ENCODE data around the gene STRA6. TPM values are rescaled to one million over a fixed set of nuclear protein-coding genes. Genes with fewer than 3 reads are reported as not detected.

The STRA6 gene
- total RNA-seq, 8 experiments from 2014 or later: 1.7 to 53.9 (median 14.3) TPM

GRCh38 chr15:74239051-74239705, 36.6 kb upstream of the STRA6 start:
- WGBS, 10 experiments: 80% methylated on average over 1 of the region's 6 CpGs; no CpG with 5 or more reads in 9 of the 10 experiments
- H3K4me1 ChIP-seq (replicated peaks in 1 of 2): peaks cover 40 to 51% of the 10 kb centered on the region in 2 donors
- in situ Hi-C loops (cut with MboI; ENCODE audit: low pct_unique_long_range_greater_than_20kb in 2 of 9, low sequenced_read_pairs in 9 of 9, unreplicated experiment in 9 of 9): no loop called here
- no peak for ATAC-seq (replicated peaks in 6 of 8)
- no peak overlapping the region for H3K4me3 ChIP-seq
- H3K27ac ChIP-seq: no peak overlapping the region

GRCh38 chr15:74235962-74236361, 33.4 kb upstream of the STRA6 start, which contains the start of gene CCDC33:
Gene CCDC33 (plus strand): TSS chr15:74236326. CDS start chr15:74236720, 394 bp downstream.
- Histone ChIP-seq H3K27ac (no peak within 1 kb of the TSS), H3K4me3 (no peak within 1 kb of the TSS), H3K4me1 (replicated peaks in 1 of 2) (peaks cover 35 to 40% of the 10 kb centered on the region in 2 donors)
- WGBS, 10 experiments: 60 to 100% (median 83%) methylated on average over 1 to 2 of the region's 6 CpGs; no CpG with 5 or more reads in 3 of the 10 experiments
- no peak for ATAC-seq (replicated peaks in 6 of 8)
- in situ Hi-C loops (cut with MboI; ENCODE audit: low pct_unique_long_range_greater_than_20kb in 2 of 9, low sequenced_read_pairs in 9 of 9, unreplicated experiment in 9 of 9): no loop called here

DNA sequence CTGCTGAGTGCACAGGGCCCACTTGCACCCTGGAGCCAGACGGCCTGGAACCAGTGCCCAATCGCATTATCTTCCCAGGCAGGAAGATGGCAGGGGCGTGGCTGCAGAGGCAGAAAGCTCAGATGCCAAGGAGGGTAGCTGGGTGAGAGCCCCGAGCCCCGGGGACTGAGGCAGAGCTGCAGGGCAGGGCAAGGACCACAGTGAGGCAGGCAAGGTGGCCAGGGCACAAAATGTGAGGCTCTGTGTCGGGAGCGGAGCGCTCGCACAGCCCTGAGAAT, 31.9 kb upstream of the STRA6 start:
- in situ Hi-C loops (cut with MboI; ENCODE audit: low pct_unique_long_range_greater_than_20kb in 2 of 9, low sequenced_read_pairs in 9 of 9, unreplicated experiment in 9 of 9): no loop called here

GRCh38 chr15:74233851-74234597, 31.4 kb upstream of the STRA6 start:
- no peak overlapping the region for H3K4me3 ChIP-seq
- H3K4me1 ChIP-seq (replicated peaks in 1 of 2): peaks cover 41 to 45% of the 10 kb centered on the region in 2 donors
- in situ Hi-C loops (cut with MboI; ENCODE audit: low pct_unique_long_range_greater_than_20kb in 2 of 9, low sequenced_read_pairs in 9 of 9, unreplicated experiment in 9 of 9): no loop called here
- WGBS, 10 experiments: 100% methylated on average over 2 of the region's 3 CpGs; no CpG with 5 or more reads in 9 of the 10 experiments
- H3K27ac ChIP-seq: peak overlapping the region; percentile 6 to 73
- peak; percentile 20 to 73 (median 60) for ATAC-seq (replicated peaks in 6 of 8)

More for the DNA sequence above, 31.9 kb upstream of the STRA6 start:
- 70 to 100% (median 100%) methylated on average over 1 to 3 of the region's 9 CpGs; no CpG with 5 or more reads in 6 of the 10 experiments for WGBS, 10 experiments
- H3K27ac ChIP-seq: peak overlapping the region; percentile 6 to 73
- H3K4me3 ChIP-seq: no peak overlapping the region
- peaks cover 36 to 45% of the 10 kb centered on the region in 2 donors for H3K4me1 ChIP-seq (replicated peaks in 1 of 2)
- peak in 2 of 8 experiments; percentile 3 to 17 for ATAC-seq (replicated peaks in 6 of 8)

GRCh38 chr15:74233373-74233772, 30.8 kb upstream of the STRA6 start:
- in situ Hi-C loops (cut with MboI; ENCODE audit: low pct_unique_long_range_greater_than_20kb in 2 of 9, low sequenced_read_pairs in 9 of 9, unreplicated experiment in 9 of 9): no loop called here
- ATAC-seq (replicated peaks in 6 of 8): no peak
- peak overlapping the region; percentile 6 to 73 for H3K27ac ChIP-seq
- peaks cover 48% of the 10 kb centered on the region in 2 donors for H3K4me1 ChIP-seq (replicated peaks in 1 of 2)
- WGBS, 10 experiments: 67 to 88% (median 73%) methylated on average over 2 to 4 of the region's 6 CpGs; no CpG with 5 or more reads in 6 of the 10 experiments
- H3K4me3 ChIP-seq: no peak overlapping the region

- 71 to 100% (median 94%) methylated on average over 1 to 5 of the region's 10 CpGs; no CpG with 5 or more reads in 2 of the 10 experiments for WGBS, 10 experiments
- Histone ChIP-seq H3K4me3 (no peak overlapping the region), H3K4me1 (replicated peaks in 1 of 2) (peaks cover 55% of the 10 kb centered on the region in 2 donors), H3K27ac (no peak overlapping the region)
- no peak for ATAC-seq (replicated peaks in 6 of 8)
- in situ Hi-C loops (cut with MboI; ENCODE audit: low pct_unique_long_range_greater_than_20kb in 2 of 9, low sequenced_read_pairs in 9 of 9, unreplicated experiment in 9 of 9): no loop called here
Observed at GRCh38 chr15:74231475-74231874, 28.9 kb upstream of the STRA6 start.

- H3K4me3 ChIP-seq: no peak overlapping the region
- ATAC-seq (replicated peaks in 6 of 8): no peak
- in situ Hi-C loops (cut with MboI; ENCODE audit: low pct_unique_long_range_greater_than_20kb in 2 of 9, low sequenced_read_pairs in 9 of 9, unreplicated experiment in 9 of 9): no loop called here
- peaks cover 64% of the 10 kb centered on the region in 2 donors for H3K4me1 ChIP-seq (replicated peaks in 1 of 2)
- peak overlapping the region; percentile 11 to 85 for H3K27ac ChIP-seq
- 80 to 100% methylated on average over 1 of the region's 3 CpGs; no CpG with 5 or more reads in 8 of the 10 experiments for WGBS, 10 experiments
Observed at GRCh38 chr15:74229686-74230085, 27.1 kb upstream of the STRA6 start.

GRCh38 chr15:74228723-74229081, 26.1 kb upstream of the STRA6 start:
- H3K4me3 ChIP-seq: no peak overlapping the region
- H3K27ac ChIP-seq: peak overlapping the region; percentile 79 to 85
- H3K4me1 ChIP-seq (replicated peaks in 1 of 2): peaks cover 64 to 65% of the 10 kb centered on the region in 2 donors
- in situ Hi-C loops (cut with MboI; ENCODE audit: low pct_unique_long_range_greater_than_20kb in 2 of 9, low sequenced_read_pairs in 9 of 9, unreplicated experiment in 9 of 9): no loop called here
- WGBS, 10 experiments: 20 to 40% (median 34%) methylated on average over 1 to 9 of the region's 17 CpGs; no CpG with 5 or more reads in 5 of the 10 experiments
- peak; percentile 34 to 74 (median 56) for ATAC-seq (replicated peaks in 6 of 8)

- no peak overlapping the region for H3K4me3 ChIP-seq
- H3K4me1 ChIP-seq (replicated peaks in 1 of 2): peaks cover 64 to 65% of the 10 kb centered on the region in 2 donors
- peak overlapping the region; percentile 79 to 85 for H3K27ac ChIP-seq
- in situ Hi-C loops (cut with MboI; ENCODE audit: low pct_unique_long_range_greater_than_20kb in 2 of 9, low sequenced_read_pairs in 9 of 9, unreplicated experiment in 9 of 9): no loop called here
- peak in 2 of 8 experiments; percentile 1 for ATAC-seq (replicated peaks in 6 of 8)
- WGBS, 10 experiments: 11 to 78% (median 62%) methylated on average over 1 to 8 of the region's 11 CpGs; no CpG with 5 or more reads in 3 of the 10 experiments
Observed at GRCh38 chr15:74227968-74228722, 25.6 kb upstream of the STRA6 start.

DNA sequence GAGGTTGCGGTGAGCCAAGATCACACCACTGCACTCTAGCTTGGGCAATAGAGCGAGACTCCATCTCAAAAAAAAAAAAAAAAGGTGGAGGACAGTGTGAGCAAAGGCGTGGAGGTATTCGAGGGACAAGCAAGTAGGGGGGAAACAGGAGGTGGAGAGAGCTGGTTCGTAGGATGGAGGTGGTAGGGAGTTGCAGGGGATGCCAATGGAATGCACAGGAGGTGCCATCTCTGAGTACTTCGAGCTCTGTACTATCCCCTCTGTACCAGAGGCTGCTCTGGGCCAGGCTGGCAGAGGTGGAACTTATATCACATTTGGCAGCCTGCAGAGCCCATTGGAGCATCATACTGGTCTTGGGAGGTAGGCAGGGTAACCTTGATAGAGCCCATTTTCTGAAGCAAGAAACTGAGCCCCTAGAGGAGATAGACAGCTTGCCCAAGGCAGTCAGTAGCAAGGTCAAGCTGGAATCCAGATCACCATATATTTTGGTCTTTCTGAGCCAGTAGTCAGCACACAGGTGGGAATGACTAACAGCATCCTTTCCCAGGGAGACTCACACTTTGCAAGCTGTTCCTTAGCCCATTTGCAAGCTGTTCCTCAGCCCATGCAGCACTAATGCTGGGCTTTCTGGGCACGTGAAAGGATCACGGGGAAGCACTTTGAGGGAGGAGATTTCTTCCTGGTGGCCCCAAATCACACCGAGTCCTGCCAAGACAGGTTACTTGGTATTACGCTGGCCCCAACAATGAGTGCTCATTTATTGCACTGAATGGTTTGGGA, 24.4 kb upstream of the STRA6 start:
- Histone ChIP-seq H3K4me3 (no peak overlapping the region), H3K4me1 (replicated peaks in 1 of 2) (peaks cover 72% of the 10 kb centered on the region in 2 donors), H3K27ac (no peak overlapping the region)
- in situ Hi-C loops (cut with MboI; ENCODE audit: low pct_unique_long_range_greater_than_20kb in 2 of 9, low sequenced_read_pairs in 9 of 9, unreplicated experiment in 9 of 9): no loop called here
- 80 to 90% (median 88%) methylated on average over 1 to 8 of the region's 10 CpGs; no CpG with 5 or more reads in 5 of the 10 experiments for WGBS, 10 experiments
- no peak for ATAC-seq (replicated peaks in 6 of 8)

- peak overlapping the region in 1 of 2 donors; percentile 94 for H3K27ac ChIP-seq
- WGBS, 10 experiments: 29 to 89% (median 59%) methylated on average over 1 to 2 of the region's 5 CpGs; no CpG with 5 or more reads in 6 of the 10 experiments
- peaks cover 80 to 81% of the 10 kb centered on the region in 2 donors for H3K4me1 ChIP-seq (replicated peaks in 1 of 2)
- in situ Hi-C loops (cut with MboI; ENCODE audit: low pct_unique_long_range_greater_than_20kb in 2 of 9, low sequenced_read_pairs in 9 of 9, unreplicated experiment in 9 of 9): no loop called here
- H3K4me3 ChIP-seq: no peak overlapping the region
- no peak for ATAC-seq (replicated peaks in 6 of 8)
Observed at GRCh38 chr15:74225928-74226327, 23.3 kb upstream of the STRA6 start.
